HepG2 (cell line): Measurements from ENCODE around the gene TRRAP. TPM values are rescaled to one million over a fixed set of nuclear protein-coding genes. Genes with fewer than 3 reads are reported as not detected.

ENCODE experiments used
- ATAC-seq: fragments of 200-7000 bp; cut with Tn5 transposase; 3 replicates; pipeline ENCODE4 v1.9.1; 2020; ENCODE audit warnings: mild to moderate bottlenecking, moderate library complexity
- BruUV-seq: library from RNA; stranded (reverse); fragments of 400-500 nt; replicated peaks from 2 replicates; lab custom pipeline; 2021; lab: Mats Ljungman, UMichigan
- CTCF ChIA-PET: fragments of 300-600 bp; formaldehyde crosslinking; extraction: SDS; loops from one replicate; lab custom pipeline; 2021; ENCODE audit warnings: low total read pairs, inconsistent platforms, low intra/inter-chr PET ratio; lab: Yijun Ruan, JAX
- POLR2A ChIA-PET: fragments of 350-600 bp; sonication (Branson Sonifier 250); formaldehyde crosslinking; loops from one replicate; lab custom pipeline; 2020; ENCODE audit warnings: antibody characterized with exemption, inconsistent platforms; lab: Yijun Ruan, JAX
- DNase-seq: peaks from one replicate; pipeline ENCODE4 v3.0.0-alpha.2; 2015; ENCODE audit warnings: low spot score
- FAIRE-seq: peaks from 3 replicates; lab custom pipeline; 2011; peaks lifted over from hg19 to GRCh38; lab: Jason Lieb, UNC
- H2AFZ ChIP-seq: one replicate; pipeline ENCODE4 v1.6.1; 2011; ENCODE audit warnings: low read length, inconsistent platforms
- H3K27ac ChIP-seq: fragments of 300-600 bp; 3 replicates; pipeline ENCODE4 v1.8.0; 2011; ENCODE audit warnings: mixed run types, mild to moderate bottlenecking, mixed read lengths, low read length, inconsistent platforms; ENCODE audit not compliant: insufficient read depth; ENCODE audit errors: extremely low read length
- H3K27me3 ChIP-seq, 2 experiments: fragments of 200-600 bp in 1 of 2; 2 replicates in 1 of 2; 3 replicates in 1 of 2; pipeline versions ENCODE4 v1.6.0 to v1.8.0; 2011; ENCODE audit warnings: low read length in 2 of 2, mild to moderate bottlenecking in 2 of 2, moderate library complexity in 2 of 2, inconsistent platforms in 1 of 2; ENCODE audit not compliant: insufficient read depth in 2 of 2, control insufficient read depth in 1 of 2
- H3K36me3 ChIP-seq, 2 experiments: fragments of 200-600 bp in 1 of 2; replicated peaks in 1 of 2; 2 replicates in 1 of 2; 3 replicates in 1 of 2; pipeline versions ENCODE4 v1.5.1 to v1.8.0; 2011; ENCODE audit warnings: low read length in 2 of 2, inconsistent platforms in 1 of 2; ENCODE audit not compliant: insufficient read depth in 2 of 2, control insufficient read depth in 1 of 2
- H3K4me1 ChIP-seq: 2 replicates; pipeline ENCODE4 v1.5.1; 2012; ENCODE audit warnings: low read length, inconsistent platforms; ENCODE audit not compliant: insufficient read depth
- H3K4me2 ChIP-seq: 2 replicates; pipeline ENCODE4 v1.6.0; 2011; ENCODE audit warnings: low read depth, low read length, inconsistent platforms
- H3K4me3 ChIP-seq, 3 experiments: fragments of 200-600 bp in 1 of 3; sonication (generic), shearing (Covaris generic) in 1 of 3; replicated peaks in 1 of 3; 2 replicates each; pipeline ENCODE4 v1.5.1; 2011 to 2016; ENCODE audit warnings: low read length in 3 of 3, inconsistent platforms in 2 of 3, low read depth in 2 of 3, mild to moderate bottlenecking in 2 of 3, control low read depth in 1 of 3, mixed read lengths in 1 of 3; ENCODE audit not compliant: insufficient read depth in 1 of 3
- H3K79me2 ChIP-seq: one replicate; pipeline ENCODE4 v1.6.1; 2011; ENCODE audit warnings: low read length, inconsistent platforms; ENCODE audit not compliant: insufficient read depth
- H3K9ac ChIP-seq: 2 replicates; pipeline ENCODE4 v1.6.0; 2011; ENCODE audit warnings: mild to moderate bottlenecking, low read depth, low read length, inconsistent platforms; ENCODE audit not compliant: insufficient read depth
- H3K9me3 ChIP-seq: 2 replicates; pipeline ENCODE4 v1.5.1; 2012; ENCODE audit warnings: mild to moderate bottlenecking, low read length
- H4K20me1 ChIP-seq: 2 replicates; pipeline ENCODE4 v1.6.0; 2011; ENCODE audit warnings: inconsistent platforms, mild to moderate bottlenecking, low read length, moderate library complexity; ENCODE audit not compliant: insufficient read depth
- BRCA1 ChIP-seq: sonication (generic); formaldehyde crosslinking; IDR thresholded peaks from 2 replicates; pipeline ENCODE4 v1.4.0; 2020; ENCODE audit warnings: missing genetic modification reagents
- KAT7 ChIP-seq: IDR thresholded peaks from 2 replicates; pipeline ENCODE4 v1.6.1; 2018; ENCODE audit warnings: borderline replicate concordance, missing compliant biosample characterization
- MLLT10 ChIP-seq: sonication (generic); formaldehyde crosslinking; IDR thresholded peaks from 2 replicates; pipeline ENCODE4 v1.4.0; 2020; ENCODE audit warnings: missing genetic modification reagents
- NCOA1 ChIP-seq: sonication (generic); formaldehyde crosslinking; IDR thresholded peaks from 2 replicates; pipeline ENCODE4 v1.9.0; 2021; ENCODE audit warnings: missing genetic modification reagents
- PPARG ChIP-seq: conservative IDR thresholded peaks from 2 replicates; pipeline ENCODE4 v1.6.1; 2016; ENCODE audit warnings: missing biosample characterization, missing genetic modification reagents
- REST ChIP-seq, 2 experiments: IDR thresholded peaks; 2 replicates each; pipeline ENCODE4 v1.6.1; 2011 to 2012; ENCODE audit warnings: low read length in 2 of 2, borderline replicate concordance in 1 of 2, low read depth in 1 of 2, mild to moderate bottlenecking in 1 of 2, moderate library complexity in 1 of 2
- SPEN ChIP-seq: sonication (generic); formaldehyde crosslinking; IDR thresholded peaks from 2 replicates; pipeline ENCODE4 v1.5.1; 2020; ENCODE audit warnings: low read depth, mild to moderate bottlenecking, missing genetic modification reagents
- ZMYM4 ChIP-seq: sonication (generic); formaldehyde crosslinking; IDR thresholded peaks from 2 replicates; pipeline ENCODE4 v1.8.1; 2023; ENCODE audit warnings: mild to moderate bottlenecking, missing genetic modification reagents
- ZNF263 ChIP-seq: sonication (generic); formaldehyde crosslinking; IDR thresholded peaks from 2 replicates; pipeline ENCODE4 v1.4.0; 2020; ENCODE audit warnings: missing genetic modification reagents
- ZNF605 ChIP-seq: sonication (generic); formaldehyde crosslinking; IDR thresholded peaks from 2 replicates; pipeline ENCODE4 v1.8.0; 2022; ENCODE audit warnings: mild to moderate bottlenecking, missing genetic modification reagents
- ZNF75D ChIP-seq: sonication (generic); formaldehyde crosslinking; IDR thresholded peaks from 2 replicates; pipeline ENCODE4 v1.8.1; 2023; ENCODE audit warnings: missing genetic modification reagents, mild to moderate bottlenecking, borderline replicate concordance
- ZNF780A ChIP-seq: sonication (generic); formaldehyde crosslinking; IDR thresholded peaks from 2 replicates; pipeline ENCODE4 v1.8.0; 2022; ENCODE audit warnings: mild to moderate bottlenecking, missing genetic modification reagents, moderate library complexity
- ZNF891 ChIP-seq: sonication (generic); formaldehyde crosslinking; IDR thresholded peaks from 2 replicates; pipeline ENCODE4 v1.5.0; 2020; ENCODE audit warnings: mild to moderate bottlenecking, missing genetic modification reagents
- WGBS: methylation state at CpG from one replicate; pipeline ENCODE4 v1.1.6; 2017; ENCODE audit warnings: low lambda C conversion rate; 5-methylcytosine and 5-hydroxymethylcytosine counted together
- in situ Hi-C: cut with HindIII; loops from 2 replicates; pipeline ENCODE4 v1.10.0; 2017; ENCODE audit warnings: low pct_unique_long_range_greater_than_20kb; ENCODE audit not compliant: extremely low pct_ligation_motif_present
- intact Hi-C: fragments of 100-400 bp; cut with micrococcal nuclease; formaldehyde crosslinking; loops from one replicate; pipeline ENCODE4 v1.10.0; 2022; ENCODE audit not compliant: unreplicated experiment
- polyA plus RNA-seq, 8 experiments: library from polyadenylated mRNA; depleted of rRNA in 3 of 8; stranded (reverse) in 7 of 8; unstranded in 1 of 8; fragments of >200 nt; fragmentation: Illumina TruSeq in 4 of 8; extraction: Trizol in 4 of 8; gene quantifications; 2 replicates each; pipeline versions ENCODE4 v1.2.1 to v1.2.3, GENCODE V29; 2011 to 2016; ENCODE audit warnings: low read depth in 4 of 8, missing spikeins in 1 of 8, mixed read lengths in 1 of 8; ENCODE audit not compliant: insufficient read depth in 1 of 8
- total RNA-seq, 5 experiments: library from RNA; depleted of rRNA; stranded (reverse); fragments of >200 nt; fragmentation: Illumina TruSeq; extraction: Trizol; gene quantifications; 2 replicates each; pipeline ENCODE4 v1.2.3, GENCODE V29; 2016; ENCODE audit warnings: low read depth in 1 of 5
- TF ChIP-seq, protein P1 (sequence below): sonication (generic); formaldehyde crosslinking; IDR thresholded peaks from 2 replicates; pipeline ENCODE4 v1.8.1; 2023; ENCODE audit warnings: mild to moderate bottlenecking, inconsistent platforms, moderate library complexity, missing genetic modification reagents, borderline replicate concordance

The TRRAP gene
- total and polyA plus RNA-seq, 2 of the 13 experiments (the other 11 are each of a cell fraction or from before 2014, with no cell fraction given): 8.6 to 10.5 TPM

GRCh38 chr7:99001482-99002147 is 123.3 kb downstream of the TRRAP start:
- DNase-seq (no peak), ATAC-seq (no peak), FAIRE-seq (no peak)
- no peaks in the 10 kb centered on the region for H3K9me3 ChIP-seq
- TF ChIP-seq PPARG (no peak), SPEN (CRISPR knock-in tag) (no peak), ZNF780A (CRISPR knock-in tag) (no peak), KAT7 (CRISPR knock-in tag) (no peak), ZMYM4 (CRISPR knock-in tag) (no peak), ZNF605 (no peak), REST (IDR thresholded peaks at IDR 0.05; ENCODE audit: borderline replicate concordance in 1 of 2, low read depth in 1 of 2, low read length in 2 of 2) (no peak), ZNF75D (CRISPR knock-in tag) (no peak), MLLT10 (no peak), BRCA1 (CRISPR knock-in tag) (no peak), ZNF263 (CRISPR knock-in tag) (no peak), NCOA1 (CRISPR knock-in tag) (no peak), ZNF891 (CRISPR knock-in tag) (no peak)
- TF ChIP-seq, protein P1, sequence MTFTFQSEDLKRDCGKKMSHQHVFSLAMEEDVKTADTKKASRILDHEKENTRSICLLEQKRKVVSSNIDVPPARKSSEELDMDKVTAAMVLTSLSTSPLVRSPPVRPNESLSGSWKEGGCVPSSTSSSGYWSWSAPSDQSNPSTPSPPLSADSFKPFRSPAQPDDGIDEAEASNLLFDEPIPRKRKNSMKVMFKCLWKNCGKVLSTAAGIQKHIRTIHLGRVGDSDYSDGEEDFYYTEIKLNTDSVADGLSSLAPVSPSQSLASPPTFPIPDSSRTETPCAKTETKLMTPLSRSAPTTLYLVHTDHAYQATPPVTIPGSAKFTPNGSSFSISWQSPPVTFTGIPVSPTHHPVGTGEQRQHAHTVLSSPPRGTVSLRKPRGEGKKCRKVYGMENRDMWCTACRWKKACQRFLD (CRISPR knock-in tag): no peak
- no TSS peak for BruUV-seq
- H2AFZ ChIP-seq: no peak overlapping the region
- ChIA-PET CTCF (no interaction called here), POLR2A (no interaction called here)
- no peaks in the 10 kb centered on the region for H3K27me3 ChIP-seq
- 97% methylated on average over 8 of the region's 10 CpGs for WGBS
- no peaks in the 10 kb centered on the region for H4K20me1 ChIP-seq
- H3K27ac ChIP-seq: no peak overlapping the region
- no peak overlapping the region for H3K9ac ChIP-seq
- H3K4me2 ChIP-seq: no peak overlapping the region
- H3K79me2 ChIP-seq: no peaks in the 10 kb centered on the region
- intact Hi-C loops: no loop called here
- H3K4me3 ChIP-seq: no peak overlapping the region
- in situ Hi-C loops: no loop called here
- no peaks in the 10 kb centered on the region for H3K4me1 ChIP-seq
- H3K36me3 ChIP-seq: peaks cover 29 to 72% of the 10 kb centered on the region in 2 experiments
